AML-193 (cell line): ENCODE results near the gene RXRA.
"Not testable (repeated sequence)": the region's sequence is repeated elsewhere in the genome, so short reads cannot be mapped to it uniquely, and the experiment has no call there.

ENCODE experiments used
- DNase-seq, 2 experiments: peaks; one replicate each; lab custom pipeline; 2025; lab: John Stamatoyannopoulos, UW

The RXRA gene

DNA sequence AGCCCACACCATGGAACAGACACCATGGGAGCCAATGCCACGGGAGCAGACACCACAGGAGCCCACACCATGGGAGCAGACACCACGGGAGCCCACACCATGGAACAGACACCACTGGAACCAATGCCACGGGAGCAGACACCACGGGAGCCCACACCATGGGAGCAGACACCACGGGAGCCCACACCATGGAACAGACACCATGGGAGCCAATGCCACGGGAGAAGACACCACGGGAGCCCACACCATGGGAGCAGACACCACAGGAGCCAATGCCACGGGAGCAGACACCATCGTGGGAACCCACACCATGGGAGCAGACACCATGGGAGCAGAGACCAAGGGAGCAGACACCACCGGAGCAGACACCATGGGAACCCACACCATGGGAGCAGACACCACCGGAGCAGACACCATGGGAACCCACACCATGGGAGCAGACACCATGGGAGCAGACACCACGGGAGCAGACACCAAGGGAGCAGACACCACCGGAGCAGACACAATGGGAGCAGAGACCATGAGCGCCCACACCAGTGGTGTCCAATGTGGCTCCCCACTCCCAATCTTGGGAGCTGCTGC, 17.5 kb upstream of the RXRA start:
- not testable (repeated sequence) for DNase-seq

DNA sequence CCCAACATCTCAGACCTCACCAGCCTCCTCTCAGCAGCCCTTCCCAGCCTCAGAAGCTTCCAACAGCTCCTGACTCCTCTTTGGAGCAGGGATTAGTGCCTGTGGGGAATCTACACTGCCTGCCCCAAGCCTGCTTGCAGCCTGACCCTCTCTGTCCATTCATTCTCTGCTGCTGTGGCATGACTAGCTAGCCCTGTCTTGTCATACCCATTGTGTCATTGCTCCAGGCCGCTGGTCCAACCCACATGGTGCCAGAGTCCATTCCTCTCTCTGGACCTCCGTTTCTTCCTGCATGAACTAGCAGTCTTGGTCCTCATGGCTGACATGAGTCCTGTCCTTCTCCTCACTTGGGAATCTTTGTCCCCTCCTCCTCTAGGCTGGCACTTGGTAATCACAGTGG, 12.8 kb upstream of the RXRA start:
- DNase-seq, result no peak

DNA sequence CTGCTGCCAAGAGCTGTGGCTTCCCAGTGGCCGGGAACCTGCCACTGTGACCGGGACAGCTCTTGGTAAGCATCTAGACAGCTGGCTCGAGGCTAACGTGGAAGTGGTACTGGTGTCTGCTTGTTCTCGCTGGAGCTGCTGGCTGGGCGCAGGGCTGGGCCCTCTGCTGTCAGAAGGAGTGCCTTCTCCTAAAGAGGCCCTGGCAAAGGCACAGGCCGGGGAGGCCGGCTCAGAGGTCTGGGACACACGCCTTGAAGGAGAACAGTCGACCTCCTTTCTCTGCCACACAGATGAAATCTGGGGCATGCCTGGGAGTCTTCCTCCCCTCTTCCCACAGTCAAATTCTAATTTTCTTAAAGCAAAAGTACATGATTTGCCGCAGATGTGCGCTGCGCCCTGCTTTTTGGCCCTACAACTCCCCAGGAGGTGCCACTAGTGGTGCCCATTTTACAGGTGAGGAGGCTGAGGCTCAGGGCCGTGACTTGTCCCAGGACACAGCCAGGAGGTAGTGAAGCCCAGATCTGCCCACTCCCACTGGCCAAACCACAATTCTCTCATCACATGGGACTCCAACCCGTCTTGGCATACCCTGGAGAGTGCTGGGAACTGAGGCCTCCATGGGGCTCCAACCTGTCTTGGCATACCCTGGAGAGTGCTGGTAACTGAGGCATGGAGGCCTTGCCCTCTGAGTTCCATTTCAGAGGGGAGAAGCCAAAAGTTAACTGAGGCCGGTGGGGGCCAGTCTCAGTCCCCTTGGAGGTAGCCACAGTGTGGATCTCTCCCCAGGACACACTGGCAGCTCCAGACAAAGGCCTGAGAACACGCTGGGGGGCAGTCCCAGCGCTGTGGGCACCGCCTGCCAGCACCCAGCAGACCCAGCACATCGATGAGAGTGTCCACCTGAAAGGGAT, 12.0 kb upstream of the RXRA start:
- DNase-seq, result no peak

DNA sequence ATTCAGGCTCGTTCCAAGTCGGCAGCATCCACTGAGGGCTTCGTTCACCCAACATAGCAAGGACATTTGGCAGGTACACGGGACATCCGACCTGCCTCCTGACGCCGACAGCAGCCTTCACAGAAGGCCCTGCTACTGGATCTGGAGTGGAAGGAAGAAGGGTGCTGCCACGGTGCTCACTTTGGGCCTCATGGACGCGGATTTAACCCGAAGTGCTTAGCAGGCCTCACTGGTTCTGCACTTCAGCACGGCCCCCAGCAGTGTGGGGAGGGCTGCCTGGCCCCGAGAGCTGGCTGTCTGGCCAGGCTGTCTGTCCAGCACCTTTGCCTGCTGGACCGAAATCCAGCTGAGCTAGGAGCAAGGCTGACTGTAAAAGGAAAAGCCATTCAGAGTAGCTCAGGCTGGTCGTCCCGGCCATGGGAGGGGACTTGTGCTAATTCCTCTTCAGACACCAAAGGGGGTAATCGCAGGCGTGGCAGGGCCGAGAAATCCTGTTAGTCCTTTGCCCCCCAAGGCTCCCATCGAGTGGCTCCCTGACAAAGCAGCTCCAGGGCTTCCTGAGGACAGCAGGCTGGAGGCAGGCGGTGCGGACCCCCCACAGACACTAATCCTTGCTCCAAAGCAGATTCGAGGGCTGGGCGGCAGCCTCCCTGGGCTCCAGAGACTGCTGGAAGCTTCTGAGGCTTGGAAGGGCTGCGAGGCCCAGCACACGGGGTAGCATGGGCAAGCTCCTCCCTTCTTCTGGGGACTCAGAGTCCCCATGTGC, 11.1 kb upstream of the RXRA start:
- DNase-seq, result no peak

DNA sequence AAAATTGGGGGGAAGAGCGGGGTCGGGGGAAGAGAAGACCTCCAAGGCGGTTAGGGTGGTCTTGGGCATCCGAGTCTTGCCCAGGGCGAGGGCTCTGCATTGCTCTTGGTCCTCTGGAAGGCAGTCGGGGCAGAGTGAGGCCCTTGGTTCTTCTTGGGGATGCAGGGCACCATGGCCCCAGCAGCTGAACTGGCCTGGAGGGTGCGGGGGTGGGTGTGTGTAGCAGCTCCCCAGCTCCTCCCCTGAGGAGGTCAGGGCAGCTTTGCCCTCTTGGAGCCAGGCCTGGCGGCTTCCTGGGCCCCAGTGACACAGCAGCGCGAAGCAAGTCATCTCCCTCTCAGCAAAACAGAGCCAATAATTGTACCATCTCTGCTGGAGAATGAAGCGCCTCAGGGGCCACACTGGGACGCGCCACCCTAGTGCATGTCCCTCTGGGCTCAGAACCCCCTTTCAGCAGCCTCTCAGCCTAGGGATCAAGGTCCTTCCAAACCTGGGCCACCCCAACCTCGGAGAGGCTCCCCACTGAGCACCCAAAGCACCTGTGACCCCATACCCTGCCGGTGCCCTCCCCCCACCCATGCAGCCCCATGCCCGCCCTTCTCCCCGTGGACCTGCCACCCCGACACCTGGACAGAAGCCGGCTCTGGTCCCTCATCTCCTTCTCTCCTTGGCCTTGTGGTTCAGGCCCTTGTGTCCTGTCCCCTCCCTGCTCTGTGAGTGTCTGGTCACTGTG, 10.4 kb upstream of the RXRA start:
- DNase-seq, result no peak

DNA sequence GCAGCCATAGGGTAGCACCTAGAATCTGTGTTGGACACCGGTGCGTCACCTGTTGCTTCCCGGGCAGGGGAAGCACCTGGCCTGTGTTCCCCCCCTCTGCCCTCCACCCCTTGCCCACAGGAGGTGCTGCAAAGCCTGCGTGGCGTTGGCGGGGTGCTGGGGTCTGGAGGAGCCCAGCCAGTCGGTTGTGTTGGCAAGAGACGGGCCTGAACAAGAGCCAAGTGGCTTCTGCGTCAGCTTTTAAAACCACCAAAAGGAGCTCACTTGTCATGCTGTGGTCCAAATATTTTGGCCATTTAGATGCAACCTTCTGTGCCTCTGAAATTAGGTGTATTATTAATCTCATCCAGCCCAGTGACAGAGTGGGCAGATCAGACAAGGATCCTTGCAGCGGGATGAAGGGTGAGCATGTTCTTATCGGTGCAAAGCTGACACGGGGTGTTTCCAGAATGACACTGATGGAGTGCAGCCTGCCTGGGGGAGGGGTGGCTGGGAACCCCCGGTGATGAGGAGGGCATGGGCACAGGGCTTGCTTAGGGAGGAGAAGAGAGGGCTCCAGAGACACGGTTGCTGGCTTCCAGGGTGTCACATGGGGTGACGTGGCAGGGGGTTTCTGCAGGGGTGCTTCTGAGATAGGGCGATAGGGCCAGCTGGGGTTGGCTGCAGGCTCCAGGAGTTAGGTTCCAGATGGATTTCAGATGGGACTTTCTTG, 9.7 kb upstream of the RXRA start:
- no peak for DNase-seq

DNA sequence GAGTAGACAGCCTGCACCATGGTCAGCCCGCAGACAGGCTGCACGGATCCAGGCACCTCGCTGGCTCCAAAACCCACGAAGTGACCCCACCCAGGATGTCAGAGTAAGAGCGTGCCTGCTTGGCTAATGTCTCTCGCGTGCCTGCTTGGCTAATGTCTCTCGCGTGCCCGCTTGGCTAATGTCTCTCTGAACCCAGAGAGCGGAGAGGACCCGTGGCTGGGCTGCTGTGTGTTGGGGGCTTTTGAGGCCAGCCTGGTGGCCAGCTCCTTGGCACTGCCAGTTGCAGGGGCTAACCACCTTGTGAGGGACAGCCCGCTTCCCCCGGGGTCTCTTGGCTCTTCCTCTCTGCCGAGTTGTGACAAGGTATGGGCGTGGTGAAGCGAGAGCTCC, 8.9 kb upstream of the RXRA start:
- DNase-seq, result no peak

DNA sequence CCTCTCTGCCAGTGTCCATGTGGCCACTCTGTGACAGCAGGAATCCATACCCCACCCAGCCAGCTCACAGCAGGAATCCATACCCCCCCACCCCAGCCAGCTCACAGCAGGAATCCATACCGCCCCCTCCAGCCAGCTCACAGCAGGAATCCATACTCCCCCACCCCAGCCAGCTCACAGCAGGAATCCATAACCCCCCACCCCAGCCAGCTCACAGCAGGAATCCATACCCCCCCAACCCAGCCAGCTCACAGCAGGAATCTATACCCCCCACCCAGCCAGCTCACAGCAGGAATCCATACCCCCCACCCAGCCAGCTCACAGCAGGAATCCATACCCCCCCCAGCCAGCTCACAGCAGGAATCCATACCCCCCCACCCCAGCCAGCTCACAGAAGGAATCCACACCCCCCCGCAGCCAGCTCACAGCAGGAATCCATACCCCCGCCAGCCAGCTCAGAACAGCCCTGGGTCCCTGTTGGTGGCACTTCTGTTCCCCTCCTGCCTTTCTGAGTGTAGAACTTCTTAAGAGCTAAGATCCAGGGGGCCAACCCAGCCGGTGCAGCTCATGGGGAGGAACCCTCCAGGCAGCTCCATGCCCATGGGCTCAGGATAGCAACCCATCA, 8.4 kb upstream of the RXRA start:
- DNase-seq, result no peak

DNA sequence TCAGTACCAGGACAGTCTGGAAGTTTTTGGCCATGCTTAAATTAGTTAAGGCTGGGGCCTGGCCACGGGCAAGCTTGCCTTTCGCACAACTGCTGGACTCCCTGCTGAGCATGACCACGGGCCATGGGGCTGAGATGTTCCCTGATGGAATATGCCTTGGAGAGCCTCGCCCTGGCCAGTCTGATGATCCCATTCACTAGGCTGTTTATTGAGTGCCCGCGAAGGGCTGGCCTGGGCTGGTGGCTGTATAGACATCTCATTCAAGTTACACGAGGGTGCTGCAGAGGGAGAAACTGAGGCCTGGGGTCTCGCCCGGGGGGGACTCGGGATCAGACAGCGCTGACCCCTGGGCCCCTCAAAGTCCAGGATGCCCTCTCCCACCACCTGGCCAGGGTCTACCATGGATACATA, 7.8 kb upstream of the RXRA start:
- no peak for DNase-seq

DNA sequence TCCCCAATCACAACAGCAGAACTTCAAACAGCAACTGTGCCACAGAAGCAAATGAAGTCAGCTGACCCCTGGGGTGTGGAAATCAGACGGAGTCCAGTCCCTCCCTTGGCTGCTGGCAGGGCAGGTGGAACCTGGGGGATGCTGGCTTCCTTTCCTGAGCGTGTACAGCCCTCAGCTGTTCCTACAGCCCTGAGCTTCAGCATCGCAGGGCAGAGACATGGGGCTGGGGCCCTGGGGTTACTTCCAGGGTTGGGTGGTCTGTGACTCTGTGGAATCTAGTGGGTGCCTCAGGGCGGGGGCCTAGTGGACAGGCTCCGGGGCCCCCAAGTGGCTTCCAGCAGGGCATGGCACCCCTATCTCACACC, 7.3 kb upstream of the RXRA start:
- DNase-seq, result no peak

DNA sequence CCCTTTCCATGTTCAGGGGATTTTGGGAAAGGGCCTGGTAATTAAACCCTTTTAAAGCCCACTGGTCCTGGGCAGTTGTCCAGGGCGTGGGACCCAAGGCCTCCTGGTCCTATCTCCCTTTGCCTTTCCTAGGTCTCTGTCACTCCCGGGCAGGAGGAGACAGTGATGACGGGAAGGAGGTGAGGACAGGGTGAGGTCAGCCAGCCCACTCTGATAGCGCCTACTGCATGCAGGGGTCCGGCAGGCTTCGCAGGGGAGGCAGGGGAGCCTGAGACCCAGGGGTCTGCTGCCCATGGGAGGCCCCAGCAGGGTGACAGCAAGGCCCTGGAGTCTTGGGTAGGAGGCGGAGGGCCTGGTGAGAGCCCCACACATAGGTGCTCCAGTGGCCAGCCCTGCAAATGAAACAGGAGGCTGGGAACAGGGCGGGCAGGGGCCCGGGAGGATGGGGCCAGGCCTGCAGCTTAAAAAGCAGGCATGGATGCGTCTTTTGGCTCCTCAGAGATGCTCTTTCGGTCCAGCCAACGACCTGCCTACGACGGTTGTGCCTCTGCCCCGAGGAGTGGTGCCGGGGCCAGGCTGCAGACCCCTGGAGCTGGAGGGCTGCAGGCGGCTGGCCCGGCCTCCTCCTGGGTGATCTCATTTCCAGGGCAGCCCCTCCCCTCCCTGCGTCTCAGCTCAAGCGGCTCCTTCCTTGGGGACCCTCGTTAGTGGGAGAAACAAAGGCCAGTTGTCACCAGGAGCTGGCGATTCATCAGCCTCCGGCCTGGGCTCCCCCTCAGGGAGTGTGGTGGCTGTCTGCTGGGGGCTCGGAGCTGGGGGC, 6.7 kb upstream of the RXRA start:
- no peak for DNase-seq

DNA sequence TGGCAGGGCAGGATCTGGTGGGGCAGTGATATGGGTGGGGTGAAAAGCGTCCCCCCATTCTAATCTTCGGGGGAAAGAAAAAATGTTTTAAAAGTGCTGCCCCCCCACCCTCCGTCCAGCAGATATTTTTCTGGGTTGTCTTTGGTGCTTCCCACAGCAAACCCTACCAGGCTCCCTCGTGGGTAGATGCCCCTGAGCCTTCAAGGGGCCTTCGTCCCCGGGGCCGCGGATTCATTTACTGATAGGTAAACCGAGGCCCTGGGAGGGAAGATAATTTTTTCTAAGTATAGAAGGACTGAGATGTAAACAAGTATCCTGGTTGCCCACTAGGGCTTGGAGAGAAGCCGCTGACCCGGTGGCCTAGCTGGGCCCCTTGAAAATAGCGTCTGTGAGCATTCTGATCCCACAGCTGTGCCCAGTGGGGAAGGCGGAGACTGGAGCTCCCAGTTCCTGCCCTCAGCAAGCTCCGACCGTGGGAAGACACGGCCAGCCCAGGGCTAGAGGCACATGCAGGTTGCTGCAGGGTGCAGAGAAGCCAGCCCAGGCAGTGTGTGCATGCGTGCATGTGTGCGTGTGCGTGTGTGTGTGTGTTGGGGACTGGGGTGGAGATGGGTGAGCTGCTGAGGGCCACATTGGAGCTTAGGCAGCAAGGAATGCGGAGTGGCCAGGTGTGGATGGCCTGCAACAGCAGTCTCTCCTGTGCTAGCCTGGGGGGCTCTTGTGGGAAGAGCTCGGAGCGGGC, 6.0 kb upstream of the RXRA start:
- no peak for DNase-seq

DNA sequence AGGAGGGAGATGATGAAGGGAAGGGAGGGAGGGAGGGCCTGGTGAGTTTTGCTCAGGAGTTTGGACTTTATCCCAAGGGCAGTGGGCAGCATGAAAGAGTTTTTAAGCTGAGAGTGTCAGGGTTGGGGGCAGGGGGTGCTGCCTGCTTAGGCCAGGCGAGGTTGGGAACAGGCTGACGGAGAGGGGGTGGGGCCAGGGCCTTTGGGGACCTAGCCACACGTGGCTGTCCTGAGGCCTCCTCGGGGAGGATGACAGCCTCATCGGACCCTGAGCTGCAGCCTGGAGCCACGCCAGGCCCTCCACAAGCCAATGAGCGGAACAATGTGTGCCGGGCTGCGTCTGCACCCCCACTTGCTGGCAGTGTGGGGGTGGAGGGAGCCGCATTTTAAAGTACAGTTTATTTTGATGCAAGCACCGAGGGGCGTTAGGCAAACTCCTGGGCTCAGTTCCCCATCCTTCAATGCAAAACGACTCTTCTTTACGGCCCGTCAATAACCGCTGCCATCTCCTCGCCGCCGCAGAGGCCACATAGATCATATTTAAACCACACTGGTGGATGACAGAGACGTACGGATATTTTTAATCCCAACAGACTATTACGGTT, 5.3 kb upstream of the RXRA start:
- DNase-seq, result no peak

DNA sequence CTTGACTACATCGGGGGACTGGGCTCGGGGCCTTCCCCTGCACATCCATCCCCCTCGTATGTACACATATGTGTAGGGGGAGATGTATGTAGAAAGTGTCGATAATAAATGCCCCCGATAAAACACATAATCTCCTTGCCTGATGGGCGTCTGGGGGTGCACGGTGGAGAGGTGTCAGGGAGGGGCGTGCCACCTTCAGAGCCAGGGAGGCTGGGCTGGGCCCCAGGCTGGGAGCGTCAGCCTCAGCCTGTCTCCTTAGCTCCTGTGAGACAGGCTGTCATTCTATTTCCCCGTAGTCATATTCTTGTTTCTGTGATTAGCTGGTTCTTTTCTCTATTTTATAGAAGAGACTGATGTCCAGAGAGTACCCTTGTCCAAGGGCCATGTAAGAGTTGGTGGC, 4.7 kb upstream of the RXRA start:
- no peak for DNase-seq

DNA sequence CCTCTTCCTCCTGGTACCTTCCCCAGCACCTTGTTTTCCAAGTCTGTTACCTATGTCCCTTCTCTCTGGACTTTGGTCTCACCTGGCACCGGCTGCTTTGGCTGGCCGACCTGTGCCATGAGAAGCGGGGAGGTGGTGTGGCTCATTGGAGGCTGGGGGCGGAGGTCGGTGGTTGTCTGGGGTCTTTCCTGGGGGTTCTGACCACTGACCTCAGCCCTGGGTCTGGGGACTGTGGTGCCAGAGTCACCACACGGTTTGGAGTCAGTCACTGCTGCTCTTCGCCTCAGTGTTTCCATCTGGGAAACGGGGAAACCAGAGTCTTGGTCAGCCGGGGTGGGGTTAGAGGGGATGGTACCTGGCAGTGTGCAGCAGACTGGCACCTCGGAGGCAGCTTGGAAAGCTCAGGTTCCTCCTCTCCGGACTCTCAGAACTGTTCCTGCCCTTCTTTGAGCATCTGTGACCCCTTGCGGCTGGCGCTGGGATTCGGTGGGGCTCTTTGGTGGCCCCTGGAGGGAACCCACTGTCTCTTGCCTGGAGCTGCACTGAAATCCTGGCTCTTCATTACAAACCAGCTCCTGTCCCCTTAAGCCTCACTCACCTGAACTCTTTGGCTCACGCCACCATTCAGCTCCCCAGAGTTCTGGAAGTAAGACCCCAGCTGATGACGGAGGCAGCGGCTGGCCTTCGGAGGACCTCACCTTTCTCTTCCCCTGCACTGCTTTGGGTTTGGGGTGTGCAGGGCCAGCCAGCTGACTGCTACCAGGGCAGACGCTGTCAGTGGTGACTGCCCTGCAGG, 4.1 kb upstream of the RXRA start:
- DNase-seq, result no peak

DNA sequence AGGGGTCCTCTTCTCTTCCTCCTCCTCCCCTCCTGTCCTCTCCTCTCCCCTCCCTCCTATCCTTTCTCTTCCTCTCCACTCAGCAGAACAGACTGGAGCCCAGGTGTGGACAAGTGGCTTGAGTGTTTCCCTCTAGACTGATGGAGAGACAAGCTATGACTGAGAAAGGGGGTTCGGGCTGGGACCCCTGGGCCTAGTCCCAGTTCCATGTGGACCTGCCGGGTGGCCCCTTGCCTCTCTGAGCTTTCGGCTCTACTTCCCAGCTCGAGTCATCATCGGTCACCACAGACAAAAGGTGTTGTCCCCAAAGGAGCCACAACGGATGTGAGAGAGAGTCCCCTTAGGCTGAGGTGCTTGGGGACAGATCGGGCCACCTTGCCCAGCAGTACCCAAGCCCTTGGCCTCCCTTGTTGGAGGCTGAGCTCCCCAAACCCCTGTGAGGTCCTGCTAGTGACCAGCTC, 3.4 kb upstream of the RXRA start:
- no peak for DNase-seq

DNA sequence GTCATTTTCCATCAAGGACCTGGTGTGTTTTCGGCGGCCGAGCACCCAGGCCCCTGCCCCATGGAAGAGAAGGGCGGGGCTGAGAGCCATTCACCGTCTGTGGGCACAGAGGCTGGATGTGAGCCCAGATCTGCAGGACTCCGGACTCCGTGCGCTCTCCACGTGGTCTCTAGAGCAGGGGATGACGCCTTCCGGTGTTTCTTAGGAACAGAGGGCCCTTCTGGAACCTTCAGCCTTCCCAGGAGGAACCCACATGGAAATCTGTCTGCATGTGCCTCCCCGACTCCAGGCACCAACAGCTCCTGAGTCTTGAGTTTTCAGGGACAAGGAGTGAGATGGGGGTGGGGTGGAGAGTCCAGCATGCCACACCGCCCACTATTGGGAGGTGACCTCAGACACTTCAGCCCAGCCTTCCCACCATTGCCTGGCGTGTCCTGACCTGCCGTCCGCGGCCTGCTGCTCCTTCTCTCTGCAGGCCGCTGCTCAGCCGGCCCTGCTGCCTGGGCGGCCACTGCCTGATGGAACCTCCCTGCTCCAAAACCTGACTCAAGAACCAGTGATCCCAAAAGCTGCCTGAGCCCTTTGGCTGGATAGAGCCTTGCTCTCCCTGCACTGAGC, 2.4 kb upstream of the RXRA start:
- no peak for DNase-seq
